Vagina (tissue), 2 donors: ENCODE data around the gene BCAM. TPM values are rescaled to one million over a fixed set of nuclear protein-coding genes. Genes with fewer than 3 reads are reported as not detected.
A peak's percentile ranks its signal among the peaks of the same experiment; 100 is the strongest.

ENCODE experiments used
- DNase-seq, 2 donors: peaks; one replicate each; pipeline ENCODE4 v3.0.0-alpha.2; 2017; ENCODE audit errors: extremely low spot score in 2 of 2
- H3K27ac ChIP-seq: fragments of 200-600 bp; sonication (generic); one replicate; pipeline ENCODE4 v1.5.1; 2019
- H3K27me3 ChIP-seq: fragments of 200-600 bp; sonication (generic); one replicate; pipeline ENCODE4 v1.5.1; 2019
- H3K36me3 ChIP-seq, 2 donors: fragments of 200-600 bp; sonication (generic); one replicate each; pipeline ENCODE4 v1.5.1; 2017 to 2019
- H3K4me1 ChIP-seq: fragments of 200-600 bp; sonication (generic); one replicate; pipeline ENCODE4 v1.5.1; 2019
- H3K4me3 ChIP-seq, 2 donors: fragments of 200-600 bp; sonication (generic); 1 replicate in 1 of 2; 2 replicates in 1 of 2; pipeline ENCODE4 v1.5.1; 2016 to 2019
- H3K9me3 ChIP-seq: fragments of 200-600 bp; sonication (generic); one replicate; pipeline ENCODE4 v1.5.1; 2019
- CTCF ChIP-seq, 3 experiments: fragments of 450-650 bp in 2 of 3; fragments of 200-600 bp in 1 of 3; sonication (generic) in 1 of 3; IDR thresholded peaks; one replicate each; pipeline ENCODE4 v1.5.1; 2017 to 2019; ENCODE audit warnings: antibody characterized with exemption in 3 of 3, mild to moderate bottlenecking in 2 of 3, moderate library complexity in 2 of 3
- POLR2A ChIP-seq, 2 donors: fragments of 450-650 bp; IDR thresholded peaks; one replicate each; pipeline ENCODE4 v1.6.1; 2017; ENCODE audit warnings: antibody characterized with exemption in 2 of 2, mild to moderate bottlenecking in 2 of 2, moderate library complexity in 2 of 2
- POLR2AphosphoS5 ChIP-seq, 2 donors: sonication (generic); formaldehyde crosslinking; IDR thresholded peaks; one replicate each; pipeline ENCODE4 v1.9.0; 2017; ENCODE audit warnings: antibody characterized with exemption in 2 of 2, mild to moderate bottlenecking in 2 of 2, low read depth in 1 of 2; ENCODE audit not compliant: insufficient read depth in 1 of 2
- intact Hi-C: fragments of 100-400 bp; cut with DNase I; formaldehyde crosslinking; loops from one replicate; pipeline ENCODE4 v1.15.1; 2023
- total RNA-seq: library from RNA; depleted of rRNA; stranded (reverse); fragments of >200 nt; gene quantifications from one replicate; pipeline ENCODE4 v1.2.3, GENCODE V29; 2016

Gene BCAM
- total RNA-seq, 1 donor from 2014 or later, result 57.2 TPM

- H3K36me3 ChIP-seq, result no peaks in the 10 kb centered on the region
- no peak for TF ChIP-seq POLR2A (IDR thresholded peaks at IDR 0.05)
- no peak for TF ChIP-seq POLR2AphosphoS5 (IDR thresholded peaks at IDR 0.05; ENCODE audit: insufficient read depth in 1 of 2, low read depth in 1 of 2)
- no peak for TF ChIP-seq CTCF (IDR thresholded peaks at IDR 0.05)
- intact Hi-C loops, result no loop called here
- H3K4me3 ChIP-seq, result no peak overlapping the region
- no peak overlapping the region for H3K27ac ChIP-seq
- DNase-seq, result no peak
- H3K4me1 ChIP-seq, result no peaks in the 10 kb centered on the region
- H3K9me3 ChIP-seq, result no peaks in the 10 kb centered on the region
- no peaks in the 10 kb centered on the region for H3K27me3 ChIP-seq
These were observed 14.3 kb upstream of the BCAM start for GRCh38 chr19:44794610-44795009.

GRCh38 chr19:44795398-44795987, 13.4 kb upstream of the BCAM start:
- Histone ChIP-seq H3K4me1 (peaks cover 4% of the 10 kb centered on the region), H3K36me3 (no peaks in the 10 kb centered on the region), H3K27me3 (no peaks in the 10 kb centered on the region), H3K9me3 (no peaks in the 10 kb centered on the region), H3K27ac (no peak overlapping the region), H3K4me3 (no peak overlapping the region)
- intact Hi-C loops, result no loop called here
- DNase-seq, result no peak
- TF ChIP-seq POLR2A (IDR thresholded peaks at IDR 0.05) (no peak), POLR2AphosphoS5 (IDR thresholded peaks at IDR 0.05; ENCODE audit: insufficient read depth in 1 of 2, low read depth in 1 of 2) (no peak), CTCF (IDR thresholded peaks at IDR 0.05) (no peak)

- TF ChIP-seq POLR2A (IDR thresholded peaks at IDR 0.05) (no peak), CTCF (IDR thresholded peaks at IDR 0.05) (no peak), POLR2AphosphoS5 (IDR thresholded peaks at IDR 0.05; ENCODE audit: insufficient read depth in 1 of 2, low read depth in 1 of 2) (no peak)
- no peaks in the 10 kb centered on the region for H3K27me3 ChIP-seq
- H3K4me1 ChIP-seq, result peaks cover 6% of the 10 kb centered on the region
- no peaks in the 10 kb centered on the region for H3K9me3 ChIP-seq
- intact Hi-C loops, result no loop called here
- H3K27ac ChIP-seq, result no peak overlapping the region
- H3K4me3 ChIP-seq, result no peak overlapping the region
- no peak for DNase-seq
- H3K36me3 ChIP-seq, result no peaks in the 10 kb centered on the region
These were observed 12.2 kb upstream of the BCAM start for GRCh38 chr19:44796701-44797115.

GRCh38 chr19:44799627-44800346, 9.1 kb upstream of the BCAM start:
- intact Hi-C loops, result loop anchor here (2.0 kb wide), 1 partner anchor 45 kb away; no protein-coding TSS in a partner anchor
- Histone ChIP-seq H3K4me3 (no peak overlapping the region), H3K9me3 (no peaks in the 10 kb centered on the region), H3K27ac (no peak overlapping the region), H3K36me3 (no peaks in the 10 kb centered on the region), H3K27me3 (no peaks in the 10 kb centered on the region), H3K4me1 (peaks cover 6% of the 10 kb centered on the region)
- DNase-seq, result no peak
- no peak for TF ChIP-seq POLR2AphosphoS5 (IDR thresholded peaks at IDR 0.05; ENCODE audit: insufficient read depth in 1 of 2, low read depth in 1 of 2)
- TF ChIP-seq CTCF (IDR thresholded peaks at IDR 0.05), result no peak
- no peak for TF ChIP-seq POLR2A (IDR thresholded peaks at IDR 0.05)

- intact Hi-C loops, result loop anchor here (2.0 kb wide), 1 partner anchor 44 kb away; no protein-coding TSS in a partner anchor
- H3K36me3 ChIP-seq, result no peaks in the 10 kb centered on the region
- peaks cover 6% of the 10 kb centered on the region for H3K4me1 ChIP-seq
- H3K27me3 ChIP-seq, result no peaks in the 10 kb centered on the region
- DNase-seq, result no peak
- H3K27ac ChIP-seq, result no peak overlapping the region
- H3K9me3 ChIP-seq, result no peaks in the 10 kb centered on the region
- TF ChIP-seq CTCF (IDR thresholded peaks at IDR 0.05) (peak; percentile 80 to 91 (median 90)), POLR2AphosphoS5 (IDR thresholded peaks at IDR 0.05; ENCODE audit: insufficient read depth in 1 of 2, low read depth in 1 of 2) (no peak)
- H3K4me3 ChIP-seq, result no peak overlapping the region
These were observed 8.4 kb upstream of the BCAM start for GRCh38 chr19:44800461-44800860.
